A673 (cell line): ENCODE data around the gene ANKRD13D.
"Not testable (repeated sequence)": the region's sequence is repeated elsewhere in the genome, so short reads cannot be mapped to it uniquely, and the experiment has no call there.

Source experiments
- CTCF ChIP-seq: fragments of 300-800, 200-600 bp; sonication (generic); conservative IDR thresholded peaks from 2 replicates; pipeline ENCODE4 v1.5.1; 2017; ENCODE audit warnings: low read depth, mild to moderate bottlenecking, antibody characterized with exemption, low read length, moderate library complexity, mixed read lengths
- EZH2 ChIP-seq: fragments of 200-600 bp; sonication (generic); IDR thresholded peaks from 2 replicates; pipeline ENCODE4 v1.6.1; 2017; ENCODE audit warnings: borderline replicate concordance, low read depth, mild to moderate bottlenecking, mixed read lengths, antibody characterized with exemption, low read length; ENCODE audit not compliant: poor library complexity, severe bottlenecking

- not testable (repeated sequence) for TF ChIP-seq CTCF, EZH2
These were observed 28.0 kb upstream of the ANKRD13D start for GRCh38 chr11:67260885-67261639.
